Measurements from ENCODE around the gene KRT3. TPM values are rescaled to one million over a fixed set of nuclear protein-coding genes. Genes with fewer than 3 reads are reported as not detected.
"Not testable (repeated sequence)": the region's sequence is repeated elsewhere in the genome, so short reads cannot be mapped to it uniquely, and the experiment has no call there.

KRT3 gene
- total RNA-seq, 1 donor: not detected

GRCh38 chr12:52766351-52767019 lies 29.4 kb downstream of the KRT3 start:
- DNase-seq (ENCODE audit: low read depth in 2 of 3, low spot score in 2 of 3): no peak

GRCh38 chr12:52765702-52766101 lies 30.2 kb downstream of the KRT3 start:
- DNase-seq (ENCODE audit: low read depth in 2 of 3, low spot score in 2 of 3): no peak

- no peak for DNase-seq (ENCODE audit: low read depth in 2 of 3, low spot score in 2 of 3)
Observed at GRCh38 chr12:52763991-52764390, 31.9 kb downstream of the KRT3 start.

- DNase-seq (ENCODE audit: low read depth in 2 of 3, low spot score in 2 of 3): no peak
Observed at GRCh38 chr12:52763036-52763659, 32.8 kb downstream of the KRT3 start.

GRCh38 chr12:52761802-52762201 lies 34.1 kb downstream of the KRT3 start:
- no peak for DNase-seq (ENCODE audit: low read depth in 2 of 3, low spot score in 2 of 3)

- not testable (repeated sequence) for DNase-seq (ENCODE audit: low read depth in 2 of 3, low spot score in 2 of 3)
Observed at GRCh38 chr12:52761218-52761617, 34.7 kb downstream of the KRT3 start.

GRCh38 chr12:52760623-52761022 lies 35.3 kb downstream of the KRT3 start:
- DNase-seq (ENCODE audit: low read depth in 2 of 3, low spot score in 2 of 3): no peak

- DNase-seq (ENCODE audit: low read depth in 2 of 3, low spot score in 2 of 3): no peak
Observed at GRCh38 chr12:52759695-52760094, 36.2 kb downstream of the KRT3 start.

- no peak for DNase-seq (ENCODE audit: low read depth in 2 of 3, low spot score in 2 of 3)
Observed at GRCh38 chr12:52759218-52759617, 36.7 kb downstream of the KRT3 start.

GRCh38 chr12:52757449-52758176 lies 38.3 kb downstream of the KRT3 start:
- DNase-seq (ENCODE audit: low read depth in 2 of 3, low spot score in 2 of 3): no peak

- DNase-seq (ENCODE audit: low read depth in 2 of 3, low spot score in 2 of 3): no peak
Observed at GRCh38 chr12:52756281-52756960, 39.5 kb downstream of the KRT3 start.

- DNase-seq (ENCODE audit: low read depth in 2 of 3, low spot score in 2 of 3): no peak
Observed at GRCh38 chr12:52755533-52755932, 40.4 kb downstream of the KRT3 start.

- no peak for DNase-seq (ENCODE audit: low read depth in 2 of 3, low spot score in 2 of 3)
Observed at GRCh38 chr12:52754135-52754534, 41.8 kb downstream of the KRT3 start.

GRCh38 chr12:52753283-52753682 lies 42.6 kb downstream of the KRT3 start:
- no peak for DNase-seq (ENCODE audit: low read depth in 2 of 3, low spot score in 2 of 3)

GRCh38 chr12:52752516-52752915 lies 43.4 kb downstream of the KRT3 start:
- no peak for DNase-seq (ENCODE audit: low read depth in 2 of 3, low spot score in 2 of 3)

- DNase-seq (ENCODE audit: low read depth in 2 of 3, low spot score in 2 of 3): no peak
Observed at GRCh38 chr12:52751795-52752194, 44.1 kb downstream of the KRT3 start.

- not testable (repeated sequence) for DNase-seq (ENCODE audit: low read depth in 2 of 3, low spot score in 2 of 3)
Observed at GRCh38 chr12:52750532-52750931, 45.4 kb downstream of the KRT3 start.

GRCh38 chr12:52749827-52750226 lies 46.1 kb downstream of the KRT3 start:
- no peak for DNase-seq (ENCODE audit: low read depth in 2 of 3, low spot score in 2 of 3)

GRCh38 chr12:52748578-52748977 lies 47.3 kb downstream of the KRT3 start:
- no peak for DNase-seq (ENCODE audit: low read depth in 2 of 3, low spot score in 2 of 3)

- no peak for DNase-seq (ENCODE audit: low read depth in 2 of 3, low spot score in 2 of 3)
Observed at GRCh38 chr12:52745554-52745953, 50.4 kb downstream of the KRT3 start.

GRCh38 chr12:52744493-52745156 lies 51.3 kb downstream of the KRT3 start:
- DNase-seq (ENCODE audit: low read depth in 2 of 3, low spot score in 2 of 3): no peak
